ENCODE data around the gene ANKRD55.
"Not testable (repeated sequence)": the region's sequence is repeated elsewhere in the genome, so short reads cannot be mapped to it uniquely, and the experiment has no call there.

Gene ANKRD55

GRCh38 chr5:56233230-56233629 is at the start of gene ANKRD55:
TSS of gene ANKRD55 (minus strand) at chr5:56233330. CDS start at chr5:56232913, 417 bp downstream.
- no peak for DNase-seq (ENCODE audit: low read depth in 2 of 2)

- no peak for DNase-seq (ENCODE audit: low read depth in 2 of 2)
Observed at GRCh38 chr5:56282216-56282615, 49.1 kb upstream of the ANKRD55 start.

DNA sequence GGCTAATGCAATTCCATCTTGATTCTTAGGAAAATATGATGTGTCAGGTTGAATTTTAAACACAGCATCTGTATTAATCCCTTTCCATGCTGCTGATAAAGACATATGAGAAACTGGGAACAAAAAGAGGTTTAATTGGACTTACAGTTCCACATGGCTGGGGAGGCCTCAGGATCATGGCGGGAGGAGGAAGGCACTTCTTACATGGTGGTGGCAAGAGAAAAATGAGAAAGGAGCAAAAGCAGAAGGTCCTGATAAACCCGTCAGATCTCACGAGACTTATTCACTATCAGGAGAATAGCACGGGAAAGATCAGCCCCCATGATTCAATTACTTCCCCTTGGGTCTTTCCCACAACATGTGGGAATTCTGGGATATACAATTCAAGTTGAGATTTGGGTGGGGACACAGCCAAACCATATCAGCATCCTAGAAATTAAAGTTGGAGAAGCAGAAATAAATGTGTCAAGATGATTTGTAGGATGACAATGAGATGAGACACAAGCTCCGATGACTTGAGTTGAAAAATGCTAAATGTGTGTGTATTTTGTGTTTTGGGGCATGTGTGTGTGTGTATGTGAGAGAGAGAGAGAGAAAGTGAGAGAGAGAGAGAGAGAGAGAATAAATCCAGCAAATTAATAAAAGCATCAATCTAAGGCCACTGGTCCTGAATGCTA is 48.5 kb upstream of the ANKRD55 start:
- DNase-seq (ENCODE audit: low read depth in 2 of 2), result no peak

- DNase-seq (ENCODE audit: low read depth in 2 of 2), result no peak
Observed at GRCh38 chr5:56279979-56280378, 46.8 kb upstream of the ANKRD55 start.

- no peak for DNase-seq (ENCODE audit: low read depth in 2 of 2)
Observed at GRCh38 chr5:56279291-56279690, 46.2 kb upstream of the ANKRD55 start.

DNA sequence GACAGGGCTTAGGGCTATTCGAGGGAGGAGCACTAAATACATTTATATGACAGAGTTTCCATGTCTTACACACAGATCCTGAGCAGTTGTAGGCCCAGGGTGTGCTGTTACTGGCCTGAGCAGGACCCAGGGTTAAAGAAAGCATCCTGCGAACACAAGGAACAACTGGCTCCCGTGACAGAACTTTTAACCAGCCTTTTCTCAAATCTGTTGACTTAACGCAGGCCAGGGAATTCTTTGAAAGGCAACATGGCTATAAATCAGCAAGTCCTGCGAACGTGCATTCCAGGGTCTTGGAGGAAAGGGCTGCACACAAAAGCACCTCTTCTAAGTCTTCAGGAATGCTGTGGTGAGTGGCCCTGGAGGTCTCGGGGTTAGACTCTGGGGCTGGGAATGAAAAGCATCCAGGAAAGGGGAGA is 45.2 kb upstream of the ANKRD55 start:
- DNase-seq (ENCODE audit: low read depth in 2 of 2), result no peak

GRCh38 chr5:56277573-56277972 is 44.4 kb upstream of the ANKRD55 start:
- no peak for DNase-seq (ENCODE audit: low read depth in 2 of 2)

DNA sequence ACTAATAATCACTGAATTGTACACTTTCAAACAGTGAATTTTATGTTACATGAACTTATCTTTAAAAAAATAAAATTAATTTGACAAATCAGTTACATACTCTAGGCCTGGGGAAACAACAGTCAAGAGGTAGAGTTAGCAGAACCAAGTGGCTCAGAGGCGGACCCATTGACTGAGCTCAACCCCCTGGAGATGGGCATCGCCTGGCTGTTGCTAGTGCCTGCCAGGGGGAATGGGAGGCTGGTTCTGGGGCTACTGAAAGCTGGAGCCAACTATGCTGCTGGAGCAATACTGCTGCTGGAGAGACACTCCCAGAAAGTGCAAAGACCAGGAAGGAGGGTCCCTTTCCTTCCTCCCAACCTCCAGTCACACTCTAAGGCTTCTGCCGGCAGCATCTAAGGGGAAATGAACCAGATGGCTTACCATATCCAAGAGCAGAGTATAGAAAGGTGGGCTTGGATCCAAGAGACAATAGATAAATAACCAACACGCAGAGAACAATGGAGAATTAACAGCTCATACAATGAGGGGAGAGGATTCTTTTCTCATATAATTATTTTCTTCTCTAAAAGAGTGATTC is 40.3 kb upstream of the ANKRD55 start:
- DNase-seq (ENCODE audit: low read depth in 2 of 2), result no peak

- no peak for DNase-seq (ENCODE audit: low read depth in 2 of 2)
Observed at GRCh38 chr5:56272765-56273164, 39.6 kb upstream of the ANKRD55 start.

DNA sequence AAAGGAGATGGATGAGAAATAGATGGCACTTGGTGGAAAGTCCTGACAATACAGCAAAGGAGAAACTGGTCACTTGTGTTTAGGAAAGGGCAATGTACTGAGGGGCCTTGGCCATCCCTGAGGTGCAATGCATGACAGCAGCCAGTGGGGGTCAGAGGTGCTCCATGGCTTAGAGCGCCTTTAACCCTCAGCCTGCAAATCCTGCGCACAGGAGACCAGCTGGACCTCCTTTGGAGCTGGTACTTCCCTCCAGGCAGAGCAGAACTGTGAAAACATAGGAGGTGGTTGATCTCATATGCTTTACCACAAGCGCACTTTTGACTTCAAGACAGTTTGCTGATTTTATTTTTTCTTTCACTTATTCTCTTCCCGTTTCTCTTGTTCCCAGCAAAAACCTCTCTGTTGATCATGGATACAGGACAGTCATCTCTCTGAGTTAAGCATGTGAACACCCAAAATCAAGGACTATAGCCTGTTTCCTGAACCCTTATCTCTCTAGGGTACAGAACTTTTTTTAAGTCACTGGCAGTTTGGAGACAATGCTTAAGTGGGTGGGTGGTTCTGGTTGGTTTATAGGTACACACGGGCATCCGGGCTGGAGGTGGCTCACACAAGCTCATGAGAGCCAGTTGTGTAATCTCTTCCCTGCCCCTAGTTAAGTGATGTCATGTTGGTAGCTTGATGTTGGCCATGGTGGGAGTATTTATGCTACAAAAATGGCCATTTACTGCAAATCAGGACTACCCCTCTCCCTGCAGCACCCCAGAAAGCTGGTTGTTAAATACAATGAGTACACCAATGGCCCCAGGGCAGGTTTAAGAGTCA is 37.6 kb upstream of the ANKRD55 start:
- DNase-seq (ENCODE audit: low read depth in 2 of 2), result peak; percentile 36 to 51

DNA sequence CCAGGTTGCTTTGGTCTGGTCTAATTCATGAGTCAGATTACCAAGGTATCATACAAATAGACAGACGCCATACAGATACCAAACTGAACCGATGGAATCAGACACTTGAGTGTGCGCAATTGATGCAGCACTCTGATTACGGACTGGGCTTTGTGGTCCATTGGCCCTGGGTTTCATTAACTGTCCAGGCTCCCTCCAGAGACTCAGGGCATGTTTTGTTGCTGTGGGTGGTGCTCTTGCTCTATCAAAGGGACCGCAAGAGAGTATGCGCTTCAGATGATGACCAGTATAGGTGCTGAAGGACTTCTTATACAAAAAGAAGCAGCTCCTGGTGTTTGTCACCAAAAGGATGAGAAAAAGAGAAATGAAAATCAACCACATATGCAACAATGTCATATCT is 36.9 kb upstream of the ANKRD55 start:
- no peak for DNase-seq (ENCODE audit: low read depth in 2 of 2)

GRCh38 chr5:56269216-56269927 is 36.2 kb upstream of the ANKRD55 start:
- no peak for DNase-seq (ENCODE audit: low read depth in 2 of 2)

DNA sequence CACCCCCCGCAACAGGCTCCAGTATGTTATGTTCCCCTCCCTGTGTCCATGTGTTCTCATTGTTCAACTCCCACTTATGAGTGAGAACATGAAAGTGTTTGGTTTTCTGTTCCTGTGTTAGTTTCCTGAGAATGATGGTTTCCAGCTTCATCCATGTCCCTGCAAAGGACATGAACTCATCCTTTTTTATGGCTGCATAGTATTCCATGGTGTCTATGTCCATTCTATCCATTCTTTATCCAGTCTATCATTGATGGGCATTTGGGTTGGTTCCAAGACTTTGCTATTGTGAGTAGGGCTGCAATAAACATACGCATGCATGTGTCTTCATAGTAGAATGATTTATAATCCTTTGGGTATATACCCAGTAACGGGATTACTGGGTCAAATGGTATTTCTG is 35.6 kb upstream of the ANKRD55 start:
- DNase-seq (ENCODE audit: low read depth in 2 of 2), result not testable (repeated sequence)

DNA sequence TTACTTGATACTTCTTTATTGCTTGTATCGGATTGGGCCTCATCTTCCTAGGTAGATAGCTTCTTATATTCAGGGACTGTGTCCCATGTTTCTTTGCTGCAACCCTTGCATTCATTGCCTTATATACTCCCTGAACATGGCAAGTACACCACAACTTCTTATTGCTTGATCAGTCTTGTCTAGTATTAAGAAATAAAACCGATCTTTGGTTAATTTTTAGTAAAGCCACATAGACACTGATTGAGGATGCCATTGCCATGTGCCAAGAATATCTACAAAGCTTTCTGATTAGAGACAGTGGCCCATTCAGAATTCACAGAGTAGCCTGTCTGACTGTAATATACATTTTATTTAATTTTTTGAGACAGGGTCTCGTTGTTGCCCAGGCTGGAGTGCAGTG is 34.7 kb upstream of the ANKRD55 start:
- no peak for DNase-seq (ENCODE audit: low read depth in 2 of 2)

DNA sequence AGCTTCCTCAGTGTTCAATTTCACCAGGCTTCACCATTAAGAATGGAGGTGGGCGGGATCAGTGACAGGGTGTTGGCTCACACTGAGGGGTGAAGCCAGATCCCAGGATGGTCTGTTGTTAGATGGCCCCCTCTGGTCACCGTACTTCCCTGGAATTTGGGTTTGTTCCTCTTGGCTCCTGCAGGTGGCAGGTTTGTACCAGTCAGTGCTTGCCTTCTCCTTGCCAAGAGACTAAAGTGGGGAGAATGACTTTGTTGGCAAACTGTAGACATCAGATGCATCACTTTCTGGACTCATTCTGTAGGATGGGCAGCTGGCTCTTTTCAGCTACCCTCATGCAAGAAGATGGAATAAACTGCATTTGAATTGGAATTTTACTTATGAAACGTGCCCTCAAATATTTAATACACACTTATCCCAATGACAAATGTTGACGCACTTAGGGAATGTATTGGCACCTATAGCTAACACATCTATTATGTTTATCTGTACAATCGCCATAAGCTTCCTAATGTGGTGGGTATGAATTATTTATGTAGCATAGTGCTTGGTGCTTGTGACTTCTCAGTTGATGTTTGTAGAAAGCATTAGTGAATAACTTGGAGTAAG is 31.4 kb upstream of the ANKRD55 start:
- no peak for DNase-seq (ENCODE audit: low read depth in 2 of 2)

DNA sequence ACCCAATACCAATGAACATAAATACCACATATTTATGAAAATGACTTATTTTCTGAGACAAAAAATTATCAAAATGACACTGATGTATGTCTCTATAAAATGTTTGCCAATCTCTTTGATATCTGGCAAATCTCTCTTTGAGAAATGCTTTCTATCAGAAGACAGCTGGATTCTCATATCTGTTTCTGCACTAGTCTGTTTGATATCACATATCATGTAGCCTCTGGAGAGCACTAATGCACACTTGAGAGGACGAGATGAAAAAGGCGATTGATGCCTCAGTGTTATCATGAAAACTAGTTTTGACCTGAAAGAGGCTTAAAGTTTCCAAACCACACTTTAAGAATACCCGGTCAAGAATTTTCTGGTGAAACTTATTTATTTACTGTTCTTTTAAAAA is 29.1 kb upstream of the ANKRD55 start:
- DNase-seq (ENCODE audit: low read depth in 2 of 2), result no peak

DNA sequence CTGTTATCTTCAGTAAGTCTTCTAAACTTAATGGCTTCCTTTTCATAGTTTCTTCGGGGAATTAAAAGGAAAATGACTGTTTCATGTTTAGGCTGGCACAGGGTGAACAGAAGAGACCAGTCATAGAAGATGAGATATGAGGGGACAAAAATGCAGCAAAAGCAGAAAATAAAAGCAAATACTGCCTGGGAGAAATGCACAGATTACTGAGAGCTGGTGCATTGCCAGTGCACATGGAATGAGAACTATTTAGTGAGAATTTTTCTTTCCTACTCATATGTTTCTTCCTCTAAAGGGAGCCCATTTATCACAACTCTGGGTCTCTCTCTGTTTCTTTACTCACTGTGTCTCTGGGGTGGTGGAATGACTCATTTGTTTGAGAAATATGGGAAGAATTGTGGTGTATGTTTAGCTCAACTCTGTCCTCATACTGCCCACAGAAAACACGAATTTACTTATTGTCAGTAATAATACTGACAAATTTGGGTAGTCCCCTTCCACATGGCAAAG is 25.9 kb upstream of the ANKRD55 start:
- DNase-seq (ENCODE audit: low read depth in 2 of 2), result no peak

DNA sequence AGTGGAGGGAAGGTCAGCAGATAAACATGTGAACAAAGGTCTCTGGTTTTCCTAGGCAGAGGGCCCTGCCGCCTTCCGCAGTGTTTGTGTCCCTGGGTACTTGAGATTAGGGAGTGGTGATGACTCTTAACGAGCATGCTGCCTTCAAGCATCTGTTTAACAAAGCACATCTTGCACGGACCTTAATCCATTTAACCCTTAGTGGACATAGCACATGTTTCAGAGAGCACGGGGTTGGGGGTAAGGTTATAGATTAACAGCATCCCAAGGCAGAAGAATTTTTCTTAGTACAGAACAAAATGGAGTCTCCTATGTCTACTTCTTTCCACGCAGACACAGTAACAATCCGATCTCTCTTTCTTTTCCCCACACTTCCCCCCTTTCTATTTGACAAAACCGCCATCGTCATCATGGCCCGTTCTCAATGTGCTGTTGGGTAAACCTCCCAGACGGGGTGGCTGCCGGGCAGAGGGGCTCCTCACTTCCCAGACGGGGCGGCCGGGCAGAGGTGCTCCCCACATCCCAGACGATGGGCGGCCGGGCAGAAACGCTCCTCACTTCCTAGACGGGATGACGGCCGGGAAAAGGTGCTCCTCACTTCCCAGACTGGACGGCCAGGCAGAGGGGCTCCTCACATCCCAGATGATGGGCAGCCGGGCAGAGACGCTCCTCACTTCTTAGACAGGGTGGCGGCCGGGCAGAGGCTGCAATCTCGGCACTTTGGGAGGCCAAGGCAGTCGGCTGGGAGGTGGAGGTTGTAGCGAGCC is 24.8 kb upstream of the ANKRD55 start:
- DNase-seq (ENCODE audit: low read depth in 2 of 2), result not testable (repeated sequence)

DNA sequence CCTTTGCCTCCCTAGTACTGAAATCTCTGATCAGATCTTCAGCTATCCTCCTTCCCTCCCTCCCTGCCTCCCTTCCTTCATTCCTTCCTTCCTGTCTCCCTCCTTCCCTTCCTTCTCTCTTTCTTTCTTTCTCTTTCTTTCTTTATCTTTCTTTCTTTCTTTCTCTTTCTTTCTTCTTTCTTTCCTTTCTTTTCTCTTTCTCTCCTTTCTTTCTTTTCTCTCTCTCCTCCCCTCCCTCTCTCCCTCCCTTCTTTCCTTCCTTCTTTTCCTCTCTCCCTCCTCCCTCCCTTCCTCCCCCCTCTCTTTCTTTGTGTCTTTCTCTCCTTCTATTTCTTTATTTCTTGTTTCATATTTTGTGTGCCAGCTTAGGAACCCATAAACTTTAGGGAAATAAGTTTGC is 23.9 kb upstream of the ANKRD55 start:
- no peak for DNase-seq (ENCODE audit: low read depth in 2 of 2)

DNA sequence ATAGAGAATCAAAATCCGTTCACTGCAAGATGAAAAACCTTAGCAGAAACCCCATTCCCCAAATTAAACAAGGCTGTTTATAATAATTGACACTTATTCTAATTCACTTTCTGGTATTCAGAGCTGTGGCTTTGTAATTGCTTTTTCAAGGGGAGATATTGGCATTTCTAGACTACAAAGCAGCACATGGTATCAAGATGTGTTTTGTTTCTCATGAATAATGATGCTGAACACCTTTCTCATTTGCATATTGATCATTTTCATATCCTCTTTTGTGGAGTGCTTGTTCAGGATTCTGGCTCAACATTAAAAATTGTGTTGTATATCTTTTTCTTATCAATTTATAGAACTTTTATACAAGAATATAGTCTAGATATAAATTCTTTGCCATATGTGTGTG is 22.4 kb upstream of the ANKRD55 start:
- no peak for DNase-seq (ENCODE audit: low read depth in 2 of 2)

GRCh38 chr5:56253924-56254323 is 20.8 kb upstream of the ANKRD55 start:
- no peak for DNase-seq (ENCODE audit: low read depth in 2 of 2)
